CD4-positive, alpha-beta T cell treated with Interleukin-4 for 1 hour (primary cell): Measurements from ENCODE around the gene SRSF7.

ENCODE experiments used
- DNase-seq, 2 donors: peaks; one replicate each; pipeline ENCODE4 v3.0.0-alpha.2; 2020 to 2022

The SRSF7 gene

DNA sequence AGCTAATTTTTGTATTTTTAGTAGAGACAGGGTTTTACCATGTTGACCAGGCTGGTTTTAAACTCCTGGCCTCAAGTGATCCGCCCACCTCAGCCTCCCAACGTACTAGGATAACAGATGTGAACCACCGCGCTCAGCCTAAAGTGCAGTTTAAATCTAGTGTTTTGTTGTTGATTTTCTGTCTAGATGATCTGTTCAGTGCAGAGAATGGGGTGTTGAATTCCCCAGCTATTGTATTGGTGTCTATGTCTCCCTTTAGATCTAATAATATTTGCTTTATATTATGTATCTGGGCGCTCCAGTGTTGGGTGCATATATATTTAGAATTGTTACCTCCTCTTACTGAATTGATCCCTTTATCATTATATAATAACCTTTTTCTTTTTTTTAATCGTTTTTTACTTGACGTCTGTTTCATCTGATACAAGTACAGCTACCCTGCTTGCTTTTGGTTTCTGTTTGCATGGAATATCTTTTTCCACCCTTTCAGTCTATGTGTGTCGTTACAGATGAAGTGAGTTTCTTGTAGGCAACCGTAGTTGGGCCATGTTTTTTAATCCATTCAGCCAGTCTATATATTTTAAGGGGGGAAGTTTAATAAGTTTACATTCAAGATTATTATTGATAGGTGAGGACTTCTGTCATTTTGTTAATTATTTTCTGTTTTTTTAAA lies 50.9 kb downstream of the SRSF7 start:
- peak in 1 of 2 donors; percentile 72 for DNase-seq

DNA sequence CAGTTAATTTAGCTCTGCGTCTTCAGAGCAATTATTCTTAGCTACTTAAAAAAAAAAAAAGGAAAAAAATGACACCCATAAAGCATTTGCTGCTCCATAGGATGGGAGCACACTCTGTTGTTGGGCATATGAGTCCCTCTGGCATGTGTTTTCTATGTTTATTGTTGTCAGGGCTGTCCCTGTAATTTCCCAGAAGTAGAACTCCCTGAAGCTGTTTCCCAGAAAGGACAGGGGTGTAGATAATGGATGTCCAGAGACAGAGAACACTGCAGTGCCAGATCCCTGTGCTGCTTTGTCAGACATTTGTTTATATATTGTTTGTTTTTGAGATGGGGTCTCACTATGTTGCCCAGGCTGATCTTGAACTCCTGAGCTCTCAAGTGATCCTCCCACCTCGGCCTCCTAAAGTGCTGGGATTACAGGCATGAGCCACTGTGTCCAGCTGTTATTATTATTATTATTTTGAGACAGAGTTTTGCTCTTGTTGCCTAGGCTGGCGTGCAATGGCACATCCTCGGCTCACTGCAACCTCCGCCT lies 52.6 kb downstream of the SRSF7 start:
- no peak for DNase-seq

DNA sequence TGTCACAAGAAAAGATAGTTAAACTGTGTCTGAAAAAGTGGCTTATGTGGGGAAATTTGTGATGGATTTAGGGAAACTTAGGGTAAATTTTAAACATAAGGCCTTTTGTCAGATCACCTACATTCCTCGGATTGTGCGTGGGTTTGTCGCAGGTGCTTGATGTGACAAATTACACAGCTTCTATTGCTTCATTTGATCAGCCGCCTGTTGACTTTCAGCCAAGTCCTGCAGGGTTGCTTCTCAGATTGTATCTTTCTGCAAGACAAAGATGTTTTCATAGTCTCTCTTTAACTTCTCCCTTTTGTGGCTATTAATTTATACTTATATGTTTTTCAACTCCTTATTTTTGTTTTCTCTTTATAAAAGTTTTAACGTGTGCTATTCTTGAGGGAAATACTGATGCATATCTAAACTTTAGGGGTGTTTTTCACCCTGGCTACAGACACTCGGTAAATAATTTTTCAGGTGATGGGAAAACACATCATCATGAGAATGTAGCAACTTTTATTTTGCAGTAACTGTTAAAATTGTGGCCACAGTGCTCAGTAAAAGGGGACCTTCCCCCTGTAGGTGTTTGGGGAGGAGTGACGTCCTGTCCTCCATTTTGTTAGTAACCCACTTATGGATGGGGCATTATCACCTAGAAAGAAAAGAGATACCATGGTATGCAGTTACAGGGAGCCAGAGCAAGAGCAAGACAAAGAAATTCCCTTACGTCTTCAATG lies 53.9 kb downstream of the SRSF7 start:
- DNase-seq = peak; percentile 50 to 81
